ENCODE measurements around the gene TGFBI. TPM values are rescaled to one million over a fixed set of nuclear protein-coding genes. Genes with fewer than 3 reads are reported as not detected.
A peak's percentile ranks its signal among the peaks of the same experiment; 100 is the strongest.

Gene TGFBI
- total and polyA plus RNA-seq, 9 of the 15 experiments (the other 6 are each of a cell fraction or from before 2014, with no cell fraction given): 0.05 to 0.62 (median 0.08) TPM; not detected in 6

DNA sequence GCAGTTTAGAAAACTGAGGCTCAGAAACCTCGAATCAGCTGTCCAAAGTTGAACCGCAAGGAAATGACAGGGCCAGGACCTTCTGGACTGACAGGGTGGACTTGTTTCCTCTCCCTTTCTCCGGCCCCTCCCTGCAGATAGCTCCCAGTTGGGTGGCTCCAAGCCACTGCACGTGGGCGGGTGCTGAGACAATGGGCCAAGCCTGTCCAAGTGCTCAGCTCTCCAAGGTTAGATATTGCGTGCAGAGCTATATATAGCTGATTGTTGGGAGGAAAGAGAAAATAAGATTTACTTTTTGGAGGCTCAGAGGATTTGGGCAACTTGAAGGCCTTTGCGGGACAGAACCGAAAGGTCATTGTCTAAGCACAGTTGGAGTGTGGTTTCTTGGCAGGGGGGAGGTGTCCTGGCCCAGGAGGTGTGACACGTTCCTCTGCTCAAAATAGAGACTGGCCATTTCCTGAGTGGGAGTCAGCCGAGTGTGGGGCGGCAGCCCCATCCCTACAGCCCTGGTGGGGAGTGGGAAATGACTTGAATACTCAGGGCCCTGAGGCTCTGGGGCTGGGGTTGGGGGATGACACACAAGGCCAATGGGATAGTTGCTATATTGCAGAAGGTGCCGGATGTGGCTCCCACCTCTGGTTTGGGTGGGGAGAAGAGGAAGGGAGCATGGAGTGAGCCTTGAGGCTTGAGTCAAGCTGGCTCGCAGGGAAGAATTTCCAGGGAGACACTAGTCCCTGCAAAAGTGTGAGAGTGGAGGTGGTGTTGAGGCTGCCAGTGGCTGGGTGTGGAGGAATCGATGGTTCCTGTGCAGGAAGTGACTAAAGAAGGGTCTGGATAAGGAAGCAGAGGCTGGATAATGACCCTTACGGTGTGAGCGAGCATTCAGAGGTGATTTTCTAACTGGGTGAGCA is 59.4 kb downstream of the TGFBI start (continued):
- TF ChIP-seq KLF13 (tag; IDR thresholded peaks at IDR 0.05; ENCODE audit: borderline replicate concordance, low read depth): peak; percentile 28; the same call in 1 of the 2 replicates
- TF ChIP-seq NUFIP1 (IDR thresholded peaks at IDR 0.05; ENCODE audit: partially characterized antibody): no peak
- no peak for TF ChIP-seq ZNF165 (CRISPR knock-in tag; IDR thresholded peaks at IDR 0.05; ENCODE audit: borderline replicate concordance)
- TF ChIP-seq, protein P1, sequence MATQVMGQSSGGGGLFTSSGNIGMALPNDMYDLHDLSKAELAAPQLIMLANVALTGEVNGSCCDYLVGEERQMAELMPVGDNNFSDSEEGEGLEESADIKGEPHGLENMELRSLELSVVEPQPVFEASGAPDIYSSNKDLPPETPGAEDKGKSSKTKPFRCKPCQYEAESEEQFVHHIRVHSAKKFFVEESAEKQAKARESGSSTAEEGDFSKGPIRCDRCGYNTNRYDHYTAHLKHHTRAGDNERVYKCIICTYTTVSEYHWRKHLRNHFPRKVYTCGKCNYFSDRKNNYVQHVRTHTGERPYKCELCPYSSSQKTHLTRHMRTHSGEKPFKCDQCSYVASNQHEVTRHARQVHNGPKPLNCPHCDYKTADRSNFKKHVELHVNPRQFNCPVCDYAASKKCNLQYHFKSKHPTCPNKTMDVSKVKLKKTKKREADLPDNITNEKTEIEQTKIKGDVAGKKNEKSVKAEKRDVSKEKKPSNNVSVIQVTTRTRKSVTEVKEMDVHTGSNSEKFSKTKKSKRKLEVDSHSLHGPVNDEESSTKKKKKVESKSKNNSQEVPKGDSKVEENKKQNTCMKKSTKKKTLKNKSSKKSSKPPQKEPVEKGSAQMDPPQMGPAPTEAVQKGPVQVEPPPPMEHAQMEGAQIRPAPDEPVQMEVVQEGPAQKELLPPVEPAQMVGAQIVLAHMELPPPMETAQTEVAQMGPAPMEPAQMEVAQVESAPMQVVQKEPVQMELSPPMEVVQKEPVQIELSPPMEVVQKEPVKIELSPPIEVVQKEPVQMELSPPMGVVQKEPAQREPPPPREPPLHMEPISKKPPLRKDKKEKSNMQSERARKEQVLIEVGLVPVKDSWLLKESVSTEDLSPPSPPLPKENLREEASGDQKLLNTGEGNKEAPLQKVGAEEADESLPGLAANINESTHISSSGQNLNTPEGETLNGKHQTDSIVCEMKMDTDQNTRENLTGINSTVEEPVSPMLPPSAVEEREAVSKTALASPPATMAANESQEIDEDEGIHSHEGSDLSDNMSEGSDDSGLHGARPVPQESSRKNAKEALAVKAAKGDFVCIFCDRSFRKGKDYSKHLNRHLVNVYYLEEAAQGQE (IDR thresholded peaks at IDR 0.05; ENCODE audit: borderline replicate concordance): no peak
- TF ChIP-seq, protein P1 (CRISPR knock-in tag; IDR thresholded peaks at IDR 0.05; ENCODE audit: low read depth): no peak
- no peak for TF ChIP-seq SNRNP70 (optimal IDR thresholded peaks at IDR 0.05; ENCODE audit: low read depth, low read length)
- 0 out of 2 replicates have a peak, but pooled peaks have one; percentile 19 for TF ChIP-seq ETV1 (tag; conservative IDR thresholded peaks at IDR 0.05; ENCODE audit: low read depth)
- no peak for TF ChIP-seq ZNF146 (CRISPR knock-in tag; IDR thresholded peaks at IDR 0.05; ENCODE audit: unreplicated experiment)
- TF ChIP-seq USF1 (CRISPR knock-in tag; IDR thresholded peaks at IDR 0.05): peak; percentile 60
- peak; percentile 28; the same call in 1 of the 2 replicates for TF ChIP-seq ZKSCAN8 (CRISPR knock-in tag; IDR thresholded peaks at IDR 0.05)
- TF ChIP-seq XRCC4 (IDR thresholded peaks at IDR 0.05; ENCODE audit: extremely low read depth, insufficient read depth, insufficient read length): no peak
- TF ChIP-seq, protein P2, sequence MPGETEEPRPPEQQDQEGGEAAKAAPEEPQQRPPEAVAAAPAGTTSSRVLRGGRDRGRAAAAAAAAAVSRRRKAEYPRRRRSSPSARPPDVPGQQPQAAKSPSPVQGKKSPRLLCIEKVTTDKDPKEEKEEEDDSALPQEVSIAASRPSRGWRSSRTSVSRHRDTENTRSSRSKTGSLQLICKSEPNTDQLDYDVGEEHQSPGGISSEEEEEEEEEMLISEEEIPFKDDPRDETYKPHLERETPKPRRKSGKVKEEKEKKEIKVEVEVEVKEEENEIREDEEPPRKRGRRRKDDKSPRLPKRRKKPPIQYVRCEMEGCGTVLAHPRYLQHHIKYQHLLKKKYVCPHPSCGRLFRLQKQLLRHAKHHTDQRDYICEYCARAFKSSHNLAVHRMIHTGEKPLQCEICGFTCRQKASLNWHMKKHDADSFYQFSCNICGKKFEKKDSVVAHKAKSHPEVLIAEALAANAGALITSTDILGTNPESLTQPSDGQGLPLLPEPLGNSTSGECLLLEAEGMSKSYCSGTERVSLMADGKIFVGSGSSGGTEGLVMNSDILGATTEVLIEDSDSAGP (CRISPR knock-in tag; IDR thresholded peaks at IDR 0.05): no peak
- TF ChIP-seq ZNF212 (CRISPR knock-in tag; IDR thresholded peaks at IDR 0.05): no peak
- peak; percentile 59; the same call in 1 of the 2 replicates for TF ChIP-seq MEF2A (IDR thresholded peaks at IDR 0.05; ENCODE audit: control insufficient read depth, low read depth, low read length)
- no peak for TF ChIP-seq RBM14 (IDR thresholded peaks at IDR 0.05; ENCODE audit: borderline replicate concordance, insufficient read depth, low read depth, low read length)
